Raji (cell line): ENCODE results near the gene STING1.

ENCODE experiments used
- POLR2A ChIP-seq: IDR thresholded peaks from 2 replicates; pipeline ENCODE4 v1.6.1; 2011; ENCODE audit warnings: low read depth, low read length, control low read depth; ENCODE audit not compliant: insufficient read depth

The STING1 gene

GRCh38 chr5:139482050-139482889 is at the start of gene STING1:
Gene STING1 (minus strand): TSS chr5:139482758. CDS start chr5:139481704, 1,054 bp downstream.
- no peak for TF ChIP-seq POLR2A

DNA sequence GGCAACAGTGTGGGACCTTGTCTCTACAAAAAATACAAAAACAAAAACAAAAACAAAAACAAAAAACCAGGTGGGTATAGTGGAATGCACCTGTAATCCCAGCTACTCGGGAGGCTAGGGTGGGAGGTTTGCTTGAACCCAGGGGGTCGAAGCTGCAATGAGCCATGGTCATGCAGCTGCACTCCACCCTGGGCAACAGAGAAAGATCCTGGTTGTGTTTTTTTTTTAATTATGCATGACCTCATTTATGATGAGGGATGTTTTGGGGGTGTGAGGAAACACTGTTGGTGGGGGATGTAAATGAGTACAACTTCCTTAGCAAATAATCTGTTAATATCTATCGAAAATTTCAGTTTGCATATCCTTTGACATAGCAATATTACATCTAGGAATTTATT is 49.2 kb upstream of the STING1 start:
- TF ChIP-seq POLR2A: no peak

DNA sequence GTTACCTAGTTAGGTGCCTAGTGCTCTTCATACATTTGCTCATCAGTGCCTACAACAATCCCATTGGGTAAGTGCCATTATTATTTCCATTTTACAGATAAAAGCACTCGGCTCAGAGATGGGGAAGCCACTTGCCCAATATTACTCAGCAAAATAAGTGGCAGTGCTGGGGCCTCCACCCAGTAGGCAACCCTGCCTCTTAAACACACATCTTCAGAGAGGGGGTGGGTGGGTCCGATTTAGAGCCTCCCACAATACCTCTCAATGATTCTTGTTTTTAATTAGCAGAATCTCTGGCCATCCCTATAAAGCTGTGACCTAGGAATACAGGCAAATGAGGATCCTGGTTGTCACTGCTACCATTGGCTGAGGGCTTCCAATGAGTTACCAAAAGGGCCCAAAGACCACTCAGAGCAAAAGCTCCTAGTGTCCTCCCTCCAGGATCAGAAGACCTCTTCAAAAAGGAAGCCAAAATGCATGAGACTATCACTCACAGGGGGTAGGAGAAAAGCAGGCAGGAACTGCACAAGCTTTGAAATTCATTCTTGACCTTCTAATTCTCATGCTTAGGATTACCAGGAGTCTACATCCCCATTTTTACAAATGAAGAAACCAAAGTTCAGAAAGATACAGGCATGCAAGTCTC is 42.5 kb upstream of the STING1 start:
- no peak for TF ChIP-seq POLR2A

GRCh38 chr5:139524446-139524845 is 41.9 kb upstream of the STING1 start:
- TF ChIP-seq POLR2A: no peak

GRCh38 chr5:139523635-139524445 is 41.3 kb upstream of the STING1 start:
- TF ChIP-seq POLR2A: no peak

DNA sequence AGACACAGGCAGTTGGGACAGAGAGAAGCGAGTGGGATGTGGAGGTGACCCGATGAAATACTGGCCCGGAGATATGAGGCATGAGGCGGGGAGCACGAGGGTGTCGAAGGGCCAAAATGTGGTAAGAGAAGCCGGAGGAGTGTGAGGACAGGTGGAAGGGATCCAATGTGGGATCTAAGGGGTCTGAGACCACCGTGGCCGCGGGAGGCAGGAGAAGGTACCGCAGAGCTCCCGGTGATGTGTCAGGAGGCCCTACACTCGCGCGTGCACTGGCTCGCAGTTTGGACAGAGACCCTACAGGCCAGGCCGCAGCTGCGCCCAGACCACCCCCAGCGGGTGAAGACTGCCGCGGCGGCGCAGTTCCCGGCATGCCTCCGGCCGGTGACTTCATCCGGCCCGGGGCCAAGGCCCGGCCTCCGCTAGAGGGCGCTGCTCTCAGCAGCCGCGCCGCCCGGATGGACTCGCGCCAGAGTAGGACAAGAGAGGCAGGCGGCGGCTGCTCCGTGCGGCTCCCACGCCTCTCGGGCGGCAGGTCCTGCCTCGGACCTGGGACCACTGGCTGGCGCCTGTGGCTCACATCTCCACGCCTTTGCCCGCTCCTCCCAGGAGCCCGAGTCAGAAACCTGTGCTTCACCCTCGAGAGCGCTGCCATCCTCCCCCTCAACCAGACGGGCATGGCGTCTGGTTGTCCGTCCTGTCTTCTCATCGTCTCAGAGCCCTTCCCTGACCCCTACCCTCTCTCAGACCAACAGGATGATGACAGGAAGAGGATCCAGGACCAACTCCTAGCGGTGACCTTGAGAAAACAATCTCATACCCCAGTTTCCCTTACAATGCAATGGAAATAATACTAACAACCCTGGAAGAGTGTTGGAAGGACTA is 35.4 kb upstream of the STING1 start:
- TF ChIP-seq POLR2A: peak; percentile 80

DNA sequence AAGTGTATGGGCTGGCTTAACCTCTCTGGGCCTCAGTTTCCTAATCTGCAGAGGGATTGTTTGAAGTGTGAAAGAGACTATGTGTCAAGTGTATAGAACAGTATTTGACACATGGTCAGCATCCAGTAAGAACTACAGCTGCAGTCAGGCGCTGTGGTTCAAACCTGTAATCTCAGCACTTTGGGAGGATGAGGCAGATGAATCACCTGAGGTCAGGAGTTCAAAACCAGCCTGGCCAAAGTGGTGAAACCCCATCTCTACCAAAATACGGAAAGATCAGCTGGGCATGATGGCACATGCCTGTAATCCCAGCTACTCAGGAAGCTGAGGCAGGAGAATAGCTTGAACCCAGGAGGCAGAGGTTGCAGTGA is 31.9 kb upstream of the STING1 start:
- TF ChIP-seq POLR2A: no peak

GRCh38 chr5:139513852-139514485 is 31.4 kb upstream of the STING1 start:
- no peak for TF ChIP-seq POLR2A

DNA sequence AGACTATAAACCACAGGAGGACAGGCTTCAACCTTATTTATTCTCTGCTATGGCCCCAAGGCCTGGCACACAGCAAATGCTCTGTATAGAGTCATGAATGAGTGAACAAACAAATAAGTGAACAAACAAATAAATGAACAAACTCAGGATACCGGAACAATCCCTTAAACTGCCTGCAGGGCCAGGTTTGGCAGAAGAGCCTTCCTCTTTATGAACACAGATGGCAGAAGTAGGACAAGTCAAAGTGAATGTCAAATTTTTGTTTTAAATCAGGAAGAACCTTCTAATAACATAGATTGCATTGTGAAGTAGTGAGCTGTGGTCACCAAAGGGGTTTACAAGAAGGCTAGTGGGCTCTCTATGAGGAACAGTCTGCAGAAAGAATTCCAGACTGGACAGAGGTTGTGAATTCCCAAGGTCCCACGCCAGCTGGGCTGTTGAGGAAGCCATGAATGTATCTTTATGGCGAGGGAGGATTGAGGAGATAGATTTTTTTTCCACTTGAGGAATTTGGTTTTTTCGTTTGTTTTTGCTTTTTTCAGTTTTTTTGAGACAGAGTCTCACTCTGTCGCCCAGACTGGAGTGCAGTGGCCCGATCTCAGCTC is 30.3 kb upstream of the STING1 start:
- TF ChIP-seq POLR2A: no peak

GRCh38 chr5:139501381-139501780 is 18.8 kb upstream of the STING1 start:
- no peak for TF ChIP-seq POLR2A

- TF ChIP-seq POLR2A: no peak
These were observed 13.3 kb upstream of the STING1 start for GRCh38 chr5:139495638-139496435.

GRCh38 chr5:139494832-139495231 is 12.3 kb upstream of the STING1 start:
- no peak for TF ChIP-seq POLR2A

- TF ChIP-seq POLR2A: no peak
These were observed 11.7 kb upstream of the STING1 start for GRCh38 chr5:139494256-139494655.
